IMR-90 (cell line): Measurements from ENCODE around the gene INAVA. TPM values are rescaled to one million over a fixed set of nuclear protein-coding genes. Genes with fewer than 3 reads are reported as not detected.
"Not testable (repeated sequence)": the region's sequence is repeated elsewhere in the genome, so short reads cannot be mapped to it uniquely, and the experiment has no call there.

Experiments used
- ATAC-seq: fragments of 200-7000 bp; cut with Tn5 transposase; 2 replicates; pipeline ENCODE4 v1.9.1; 2020; ENCODE audit warnings: low read depth, mild to moderate bottlenecking, moderate library complexity
- BruUV-seq: library from RNA; stranded (reverse); fragments of 400-500 nt; replicated peaks from 2 replicates; lab custom pipeline; 2021; lab: Mats Ljungman, UMichigan
- CTCF ChIA-PET: fragments of 300-600 bp; formaldehyde crosslinking; extraction: SDS; loops from one replicate; lab custom pipeline; 2021; ENCODE audit warnings: antibody characterized with exemption; lab: Yijun Ruan, JAX
- POLR2A ChIA-PET: fragments of 300-600 bp; sonication (Branson Sonifier 250); formaldehyde crosslinking; loops from one replicate; lab custom pipeline; 2022; ENCODE audit warnings: antibody characterized with exemption; ENCODE audit not compliant: unreplicated experiment; lab: Charles Lee
- DNase-seq: peaks from one replicate; pipeline ENCODE4 v3.0.0; 2013
- H2AFZ ChIP-seq: replicated peaks from 2 replicates; pipeline ENCODE3; 2013; ENCODE audit warnings: low read length, mild to moderate bottlenecking; ENCODE audit not compliant: poor library complexity
- H2AK5ac ChIP-seq: 2 replicates; pipeline ENCODE4 v1.6.1; 2013; ENCODE audit warnings: low read depth, low read length, inconsistent platforms
- H2AK9ac ChIP-seq: replicated peaks from 2 replicates; pipeline ENCODE3; 2013; ENCODE audit warnings: mild to moderate bottlenecking, low read depth, low read length, moderate library complexity; ENCODE audit not compliant: poor library complexity
- H2BK120ac ChIP-seq: 2 replicates; pipeline ENCODE4 v1.6.1; 2013; ENCODE audit warnings: low read depth, low read length, inconsistent platforms
- H2BK15ac ChIP-seq: 3 replicates; pipeline ENCODE4 v1.6.1; 2013; ENCODE audit warnings: low read depth, low read length, inconsistent platforms
- H2BK20ac ChIP-seq: 2 replicates; pipeline ENCODE4 v1.6.1; 2013; ENCODE audit warnings: low read depth, mild to moderate bottlenecking, inconsistent platforms, low read length, moderate library complexity
- H2BK5ac ChIP-seq: 2 replicates; pipeline ENCODE4 v1.6.1; 2013; ENCODE audit warnings: mild to moderate bottlenecking, low read depth, low read length, inconsistent platforms; ENCODE audit not compliant: poor library complexity, severe bottlenecking
- H3K14ac ChIP-seq: replicated peaks from 2 replicates; pipeline ENCODE4 v1.6.1; 2013; ENCODE audit warnings: low read depth, low read length, inconsistent platforms
- H3K18ac ChIP-seq: 2 replicates; pipeline ENCODE4 v1.6.1; 2013; ENCODE audit warnings: low read depth, low read length, control low read depth
- H3K23ac ChIP-seq: 2 replicates; pipeline ENCODE4 v1.6.1; 2013; ENCODE audit warnings: low read depth, low read length, inconsistent platforms
- H3K27ac ChIP-seq: 2 replicates; pipeline ENCODE4 v1.5.1; 2013; ENCODE audit warnings: mild to moderate bottlenecking, control low read depth, low read length; ENCODE audit not compliant: insufficient read depth
- H3K27me3 ChIP-seq: 2 replicates; pipeline ENCODE4 v1.6.1; 2013; ENCODE audit warnings: low read length; ENCODE audit not compliant: control insufficient read depth, insufficient read depth
- H3K36me3 ChIP-seq: 2 replicates; pipeline ENCODE4 v1.6.1; 2013; ENCODE audit warnings: low read length, mixed read lengths; ENCODE audit not compliant: control insufficient read depth, insufficient read depth
- H3K4ac ChIP-seq: 2 replicates; pipeline ENCODE4 v1.6.1; 2013; ENCODE audit warnings: low read depth, low read length, inconsistent platforms
- H3K4me1 ChIP-seq: 2 replicates; pipeline ENCODE4 v1.6.1; 2013; ENCODE audit warnings: low read length, mixed read lengths; ENCODE audit not compliant: control insufficient read depth, insufficient read depth
- H3K4me2 ChIP-seq: 2 replicates; pipeline ENCODE4 v1.6.1; 2013; ENCODE audit warnings: low read depth, mild to moderate bottlenecking, control low read depth, low read length, moderate library complexity
- H3K4me3 ChIP-seq: 2 replicates; pipeline ENCODE4 v1.5.1; 2013; ENCODE audit warnings: low read depth, mild to moderate bottlenecking, control low read depth, low read length, moderate library complexity; ENCODE audit not compliant: insufficient read depth
- H3K56ac ChIP-seq: 2 replicates; pipeline ENCODE4 v1.6.1; 2013; ENCODE audit warnings: low read length, inconsistent platforms; ENCODE audit not compliant: insufficient read depth; ENCODE audit errors: extremely low read depth
- H3K79me1 ChIP-seq, 2 experiments: 2 replicates each; pipeline ENCODE4 v1.6.1; 2013; ENCODE audit warnings: low read length in 2 of 2, inconsistent platforms in 1 of 2, low read depth in 1 of 2
- H3K9ac ChIP-seq: 2 replicates; pipeline ENCODE4 v1.6.1; 2013; ENCODE audit warnings: low read depth, low read length, control low read depth
- H3K9me1 ChIP-seq: 2 replicates; pipeline ENCODE4 v1.6.1; 2013; ENCODE audit warnings: low read length, inconsistent platforms; ENCODE audit not compliant: insufficient read depth
- H3K9me3 ChIP-seq: 2 replicates; pipeline ENCODE4 v1.6.1; 2013; ENCODE audit warnings: low read length; ENCODE audit not compliant: control insufficient read depth, insufficient read depth
- H4K20me1 ChIP-seq: 2 replicates; pipeline ENCODE4 v1.6.1; 2013; ENCODE audit warnings: low read length, inconsistent platforms; ENCODE audit not compliant: insufficient read depth
- H4K5ac ChIP-seq: 2 replicates; pipeline ENCODE4 v1.6.1; 2013; ENCODE audit warnings: mild to moderate bottlenecking, low read depth, low read length, control low read depth
- H4K8ac ChIP-seq, 2 experiments: 2 replicates each; pipeline ENCODE4 v1.6.1; 2013; ENCODE audit warnings: low read depth in 2 of 2, low read length in 2 of 2, control low read depth in 1 of 2, inconsistent platforms in 1 of 2
- H4K91ac ChIP-seq: 2 replicates; pipeline ENCODE4 v1.6.1; 2013; ENCODE audit warnings: low read depth, low read length, inconsistent platforms; ENCODE audit not compliant: insufficient read depth
- WGBS, 2 experiments: methylation state at CpG; one replicate each; pipeline versions ENCODE4 v1.1.5 to v1.1.7; 2013; ENCODE audit warnings: missing lambda C conversion rate in 2 of 2; ENCODE audit not compliant: insufficient read length in 1 of 2; ENCODE audit errors: extremely low coverage in 2 of 2; 5-methylcytosine and 5-hydroxymethylcytosine counted together
- dilution Hi-C: fragments of 300-500 bp; cut with HindIII; formaldehyde crosslinking; loops from one replicate; pipeline ENCODE4 v1.14.3; 2018; ENCODE audit warnings: low sequenced_read_pairs; ENCODE audit not compliant: unreplicated experiment
- in situ Hi-C: fragments of 300-500 bp; cut with MboI; formaldehyde crosslinking; loops from 3 replicates; pipeline ENCODE4 v1.14.3; 2019; ENCODE audit warnings: low sequenced_read_pairs, inconsistent platforms, mixed read lengths
- intact Hi-C: fragments of 100-400 bp; cut with micrococcal nuclease; formaldehyde crosslinking; loops from 2 replicates; pipeline ENCODE4 v1.10.0; 2022
- microRNA-seq, 2 experiments: library from miRNA; stranded (forward) in 1 of 2; unstranded in 1 of 2; fragments of 10-50 nt in 1 of 2; fragments of <30 nt in 1 of 2; gene quantifications in 1 of 2; microRNA quantifications in 1 of 2; one replicate each; pipeline versions ENCODE3 to v1.1.0; 2013 to 2020; ENCODE audit not compliant: insufficient read depth in 1 of 2, insufficient read length in 1 of 2, unreplicated experiment in 1 of 2
- polyA plus RNA-seq, 3 experiments: library from polyadenylated mRNA; depleted of rRNA; stranded (reverse); fragments of >200 nt; gene quantifications; 2 replicates each; pipeline ENCODE4 v1.2.3, GENCODE V29; 2012; ENCODE audit warnings: low replicate concordance in 1 of 3
- small RNA-seq, 5 experiments: library from RNA; depleted of rRNA; stranded (forward); fragments of <200 nt; gene quantifications; one replicate each; pipeline ENCODE3, GENCODE V24; 2012
- total RNA-seq: library from RNA; depleted of rRNA; stranded (reverse); fragments of >200 nt; gene quantifications from 2 replicates; pipeline ENCODE4 v1.2.3, GENCODE V29; 2012; rRNA removed

Gene INAVA
- total and polyA plus RNA-seq, 2 of the 4 experiments (the other 2 are of a cell fraction), result under 0.01 to 0.07 TPM

GRCh38 chr1:200963888-200964287 is 69.2 kb downstream of the INAVA start:
- not testable (repeated sequence) for H3K36me3 ChIP-seq

More at GRCh38 chr1:200963888-200964287, 69.2 kb downstream of the INAVA start:
- H2BK5ac ChIP-seq, ATAC-seq, POLR2A ChIA-PET, H3K4me2 ChIP-seq, H2BK120ac ChIP-seq, H2AK5ac ChIP-seq, H2BK20ac ChIP-seq, H2AFZ ChIP-seq, H3K9me1 ChIP-seq, H3K79me1 ChIP-seq, DNase-seq, H4K8ac ChIP-seq, dilution Hi-C loops, H4K20me1 ChIP-seq, H3K4ac ChIP-seq, H3K14ac ChIP-seq, H3K4me1 ChIP-seq, H4K5ac ChIP-seq, intact Hi-C loops, in situ Hi-C loops, H4K91ac ChIP-seq, H2AK9ac ChIP-seq, H3K4me3 ChIP-seq, H3K18ac ChIP-seq, H3K27ac ChIP-seq, H2BK15ac ChIP-seq, H3K9ac ChIP-seq, H3K56ac ChIP-seq, H3K23ac ChIP-seq, BruUV-seq, H3K9me3 ChIP-seq: not testable (repeated sequence)
- WGBS, 2 experiments, result no CpG with 5 or more reads among the region's 11 CpGs
- CTCF ChIA-PET, result interaction anchor here (1.2 kb wide), 1 partner anchor 8 kb away, joined by 3 read pairs; no protein-coding TSS in a partner anchor
- peaks cover 29% of the 10 kb centered on the region for H3K27me3 ChIP-seq

Small RNAs within 50 kb of the gene (microRNA-seq; reads per million reads assigned to microRNA genes)
- gene RNU6-704P (ENCODE audit: insufficient read depth, insufficient read length), result not detected

Small RNAs within 50 kb of the gene (small RNA-seq; reads per million reads assigned to genes)
- gene RNU6-704P, result 0 reads per million in 5 experiments

Other genes with a start within 250 kb of the INAVA start
- gene DDX59, start 225.0 kb upstream of the INAVA start, total RNA-seq, result 9.1 and 11.1 TPM in 2 replicates
- 6.8 and 8.6 TPM in 2 replicates for gene DDX59, start 225.0 kb upstream of the INAVA start, polyA plus RNA-seq (2012; rRNA removed)
- gene CAMSAP2, start 156.0 kb upstream of the INAVA start, total RNA-seq, result 29.4 and 43.0 TPM in 2 replicates
- gene CAMSAP2, start 156.0 kb upstream of the INAVA start, polyA plus RNA-seq (2012; rRNA removed), result 6.9 and 8.3 TPM in 2 replicates
- not detected in 2 replicates for gene GPR25, start 21.9 kb upstream of the INAVA start, total RNA-seq
- gene GPR25, start 21.9 kb upstream of the INAVA start, polyA plus RNA-seq (2012; rRNA removed), result not detected in 2 replicates
- gene KIF21B, start 128.8 kb downstream of the INAVA start, total RNA-seq, result 0.36 and 0.56 TPM in 2 replicates
- 0.55 and 0.60 TPM in 2 replicates for gene KIF21B, start 128.8 kb downstream of the INAVA start, polyA plus RNA-seq (2012; rRNA removed)
- not detected in 2 replicates for gene CACNA1S, start 217.5 kb downstream of the INAVA start, total RNA-seq
- gene CACNA1S, start 217.5 kb downstream of the INAVA start, polyA plus RNA-seq (2012; rRNA removed), result not detected in 2 replicates
- not detected in 2 replicates for gene ASCL5, start 232.3 kb downstream of the INAVA start, total RNA-seq
- not detected in 2 replicates for gene ASCL5, start 232.3 kb downstream of the INAVA start, polyA plus RNA-seq (2012; rRNA removed)